Endothelial cell of umbilical vein (primary cell): Measurements from ENCODE around the gene PKN1.

ENCODE experiments used
- MYC ChIP-seq: IDR thresholded peaks from one replicate; pipeline ENCODE4 v1.6.1; 2011; ENCODE audit warnings: mild to moderate bottlenecking, low read depth, low read length
- POLR2A ChIP-seq: IDR thresholded peaks from 2 replicates; pipeline ENCODE4 v1.6.1; 2012; ENCODE audit warnings: low read depth, mild to moderate bottlenecking, control low read depth, low read length
- POLR2AphosphoS5 ChIP-seq: IDR thresholded peaks from 2 replicates; pipeline ENCODE4 v1.6.1; 2012; ENCODE audit warnings: low read depth, mild to moderate bottlenecking, control low read depth, low read length, moderate library complexity; ENCODE audit not compliant: insufficient read depth
- TF ChIP-seq, protein P1 (sequence below), 2 donors: IDR thresholded peaks; 1 replicate in 1 of 2; 2 replicates in 1 of 2; pipeline ENCODE4 v1.5.1; 2011; ENCODE audit warnings: low read length in 2 of 2, mild to moderate bottlenecking in 2 of 2, moderate library complexity in 2 of 2, control low read depth in 1 of 2, inconsistent platforms in 1 of 2, low read depth in 1 of 2; ENCODE audit not compliant: insufficient read depth in 1 of 2; ENCODE audit errors: extremely low read depth in 1 of 2

DNA sequence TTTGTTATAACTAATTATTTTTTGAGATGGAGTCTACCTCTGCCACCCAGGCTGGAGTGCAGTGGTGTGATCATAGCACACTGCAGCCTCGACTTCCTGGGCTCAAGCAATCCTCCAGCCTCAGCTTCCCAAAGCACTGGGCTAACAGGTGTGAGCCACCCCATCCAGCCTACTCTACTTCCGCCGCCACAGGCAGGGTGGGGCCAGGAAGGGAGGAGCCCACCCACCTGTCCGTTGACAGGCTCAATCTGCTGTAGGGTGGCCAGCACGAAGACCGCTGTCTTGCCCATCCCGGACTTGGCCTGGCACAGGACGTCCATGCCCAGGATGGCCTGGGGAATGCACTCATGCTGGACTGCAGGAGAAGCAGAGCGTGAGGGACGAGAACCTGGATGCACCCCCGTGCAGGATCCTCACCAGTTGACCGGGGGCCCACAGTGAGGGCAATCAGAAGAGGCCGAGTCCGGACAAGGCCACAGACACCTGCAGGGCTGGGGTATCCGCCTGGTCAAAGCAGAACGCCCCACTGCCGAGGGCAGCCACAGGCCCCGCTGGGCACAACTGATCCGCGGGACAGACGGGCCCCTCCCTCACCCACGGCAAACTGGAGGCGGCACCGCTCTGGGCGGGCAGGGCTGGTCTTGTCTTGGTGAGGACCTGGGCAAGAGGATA lies 20.6 kb upstream of the PKN1 start:
- TF ChIP-seq POLR2A (no peak), POLR2AphosphoS5 (no peak), MYC (no peak)
- TF ChIP-seq, protein P1, sequence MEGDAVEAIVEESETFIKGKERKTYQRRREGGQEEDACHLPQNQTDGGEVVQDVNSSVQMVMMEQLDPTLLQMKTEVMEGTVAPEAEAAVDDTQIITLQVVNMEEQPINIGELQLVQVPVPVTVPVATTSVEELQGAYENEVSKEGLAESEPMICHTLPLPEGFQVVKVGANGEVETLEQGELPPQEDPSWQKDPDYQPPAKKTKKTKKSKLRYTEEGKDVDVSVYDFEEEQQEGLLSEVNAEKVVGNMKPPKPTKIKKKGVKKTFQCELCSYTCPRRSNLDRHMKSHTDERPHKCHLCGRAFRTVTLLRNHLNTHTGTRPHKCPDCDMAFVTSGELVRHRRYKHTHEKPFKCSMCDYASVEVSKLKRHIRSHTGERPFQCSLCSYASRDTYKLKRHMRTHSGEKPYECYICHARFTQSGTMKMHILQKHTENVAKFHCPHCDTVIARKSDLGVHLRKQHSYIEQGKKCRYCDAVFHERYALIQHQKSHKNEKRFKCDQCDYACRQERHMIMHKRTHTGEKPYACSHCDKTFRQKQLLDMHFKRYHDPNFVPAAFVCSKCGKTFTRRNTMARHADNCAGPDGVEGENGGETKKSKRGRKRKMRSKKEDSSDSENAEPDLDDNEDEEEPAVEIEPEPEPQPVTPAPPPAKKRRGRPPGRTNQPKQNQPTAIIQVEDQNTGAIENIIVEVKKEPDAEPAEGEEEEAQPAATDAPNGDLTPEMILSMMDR (IDR thresholded peaks at IDR 0.05; ENCODE audit: extremely low read depth in 1 of 2, insufficient read depth in 1 of 2, low read depth in 1 of 2, low read length in 2 of 2): no peak
